Superior temporal gyrus (tissue), 1 donor: ENCODE results near the gene SPEM3.
A peak's percentile ranks its signal among the peaks of the same experiment; 100 is the strongest.
"Not testable (repeated sequence)": the region's sequence is repeated elsewhere in the genome, so short reads cannot be mapped to it uniquely, and the experiment has no call there.

Source experiments
- DNase-seq: peaks from one replicate; pipeline ENCODE4 v3.0.0-alpha.2; 2016; ENCODE audit errors: extremely low spot score

The SPEM3 gene

GRCh38 chr17:7442142-7442541 is 13.5 kb downstream of the SPEM3 start:
- DNase-seq = no peak

GRCh38 chr17:7443499-7444485 is 15.1 kb downstream of the SPEM3 start:
- DNase-seq = no peak

GRCh38 chr17:7444682-7445618 is 16.3 kb downstream of the SPEM3 start, which contains the start of gene CHRNB1:
CHRNB1 (plus strand) TSS chr17:7445061; CDS start chr17:7445128, 67 bp downstream.
- peak; percentile 70 for DNase-seq

GRCh38 chr17:7445619-7445968 is 16.9 kb downstream of the SPEM3 start:
- no peak for DNase-seq

GRCh38 chr17:7448461-7448860 is 19.8 kb downstream of the SPEM3 start:
- no peak for DNase-seq

GRCh38 chr17:7459961-7460545 is 31.4 kb downstream of the SPEM3 start:
- DNase-seq = no peak

- no peak for DNase-seq
These were observed 32.4 kb downstream of the SPEM3 start for GRCh38 chr17:7460850-7461660.

GRCh38 chr17:7462474-7463371 is 34.1 kb downstream of the SPEM3 start:
- DNase-seq = no peak

- no peak for DNase-seq
These were observed 34.8 kb downstream of the SPEM3 start for GRCh38 chr17:7463372-7463846.

GRCh38 chr17:7464081-7464480 is 35.4 kb downstream of the SPEM3 start:
- DNase-seq = no peak

GRCh38 chr17:7465597-7466275 is 37.1 kb downstream of the SPEM3 start:
- DNase-seq = no peak

GRCh38 chr17:7466318-7466638 is 37.6 kb downstream of the SPEM3 start:
- no peak for DNase-seq

- no peak for DNase-seq
These were observed 38.1 kb downstream of the SPEM3 start for GRCh38 chr17:7466639-7467341.

GRCh38 chr17:7467498-7467897 is 38.8 kb downstream of the SPEM3 start:
- DNase-seq = no peak

GRCh38 chr17:7468290-7468689 is 39.6 kb downstream of the SPEM3 start:
- DNase-seq = no peak

- no peak for DNase-seq
These were observed 40.2 kb downstream of the SPEM3 start for GRCh38 chr17:7468804-7469389.

GRCh38 chr17:7469843-7470242 is 41.2 kb downstream of the SPEM3 start:
- not testable (repeated sequence) for DNase-seq

GRCh38 chr17:7470457-7470973 is 41.9 kb downstream of the SPEM3 start:
- not testable (repeated sequence) for DNase-seq
